Fibroblast of skin of back (primary cell): ENCODE measurements around the gene SETD6.

Experiments used
- DNase-seq: peaks from one replicate; pipeline ENCODE4 v3.0.0-alpha.2; 2013

SETD6 gene

DNA sequence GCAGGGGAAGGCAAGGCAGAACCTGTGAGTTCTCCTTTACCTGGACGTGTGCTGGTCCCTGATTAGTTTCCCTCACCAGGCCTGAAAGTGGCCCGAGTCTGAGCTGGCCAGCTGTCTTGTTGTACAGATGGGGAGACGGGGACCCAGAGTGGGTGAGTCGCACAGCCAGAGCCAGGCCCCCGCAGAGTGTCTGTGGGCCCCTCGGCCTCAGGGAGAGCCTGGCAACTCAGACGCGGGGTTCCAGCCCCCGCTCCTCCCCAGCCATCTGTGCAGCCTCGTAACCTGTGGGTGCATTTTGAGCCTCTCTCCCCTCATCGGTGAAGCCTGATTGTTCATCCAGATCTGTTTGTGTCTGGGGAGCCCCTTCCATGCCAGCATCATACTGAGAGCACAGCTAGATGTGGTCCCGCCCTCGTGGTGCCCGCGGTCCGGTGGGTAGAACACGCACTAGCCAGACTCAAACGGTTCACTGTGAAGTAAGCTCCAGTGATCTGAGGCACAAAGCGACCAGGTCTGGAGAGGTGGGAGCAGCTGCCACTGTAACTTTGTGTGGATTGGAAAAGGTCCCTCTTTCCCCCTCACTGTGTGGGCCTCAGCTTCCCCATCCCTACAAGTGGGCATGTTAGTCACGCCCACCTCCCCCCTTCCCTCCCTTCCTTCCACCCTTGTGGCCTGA, 21.4 kb upstream of the SETD6 start:
- no peak for DNase-seq

DNA sequence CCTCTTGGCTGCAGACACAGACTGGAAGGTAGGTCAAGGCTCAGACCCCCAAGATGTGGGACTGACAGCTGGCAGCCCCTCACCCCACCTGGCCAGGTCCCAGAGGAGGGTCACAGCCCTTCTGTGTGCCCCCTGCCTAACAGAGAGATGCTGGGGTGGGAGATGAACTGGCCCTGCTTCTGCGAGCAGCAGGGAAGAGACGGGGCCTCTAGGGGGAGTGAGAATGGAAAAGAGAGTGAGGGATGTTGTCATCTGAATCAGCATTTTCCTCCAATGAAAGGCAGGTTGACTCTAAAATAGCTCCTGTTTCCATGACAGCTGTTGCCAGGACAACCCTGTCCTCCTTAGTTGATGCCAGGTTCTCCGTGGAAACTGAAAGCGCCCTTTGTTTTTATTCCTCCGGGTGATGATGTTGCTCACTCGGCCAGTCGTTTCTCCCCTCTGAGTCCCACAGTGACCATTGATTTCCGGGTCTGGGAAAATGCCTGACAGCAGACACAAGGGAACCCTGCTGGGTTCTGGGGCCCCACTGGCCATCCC, 20.3 kb upstream of the SETD6 start:
- DNase-seq, result peak; percentile 95

GRCh38 chr16:58495521-58496331, 19.6 kb upstream of the SETD6 start:
- no peak for DNase-seq

DNA sequence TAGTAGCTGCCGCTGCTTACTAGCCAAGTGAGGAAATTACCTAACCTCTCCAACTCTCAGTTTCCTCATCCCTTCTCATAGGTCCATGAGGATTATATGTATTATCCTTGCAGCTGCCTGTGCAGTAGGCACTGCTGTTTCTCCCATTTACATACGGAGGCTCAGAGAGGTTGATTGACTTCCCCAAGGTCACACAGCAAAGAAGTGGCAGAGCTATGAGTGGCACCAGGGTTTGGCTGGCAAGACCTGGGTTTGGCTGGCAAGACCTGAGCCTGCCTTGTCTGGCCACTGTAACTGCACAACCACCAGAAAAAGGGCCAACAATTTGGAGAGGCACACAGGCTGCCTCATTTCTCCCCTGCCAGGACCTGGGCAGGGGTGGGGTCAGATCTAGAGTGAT, 17.8 kb upstream of the SETD6 start:
- no peak for DNase-seq

DNA sequence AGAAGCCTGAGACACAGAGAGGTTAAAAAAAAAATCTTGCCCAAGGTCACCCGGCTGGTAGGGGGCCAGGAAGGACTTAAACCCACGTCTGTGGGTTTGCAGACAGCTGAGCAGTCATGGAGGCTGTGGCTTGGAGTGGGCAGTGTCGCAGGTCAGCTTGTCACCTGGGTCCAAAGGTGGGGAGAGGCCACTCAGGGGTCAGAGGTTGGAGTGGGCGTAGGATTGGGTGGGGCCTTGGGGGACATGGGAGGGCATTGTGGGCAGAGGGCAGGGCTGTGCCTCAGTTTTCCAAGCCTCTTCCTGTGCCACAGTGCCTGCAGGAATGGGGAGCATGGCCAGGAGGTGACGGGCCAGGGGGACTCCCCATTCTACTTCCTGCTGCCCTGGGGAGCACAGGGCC, 17.4 kb upstream of the SETD6 start:
- no peak for DNase-seq

DNA sequence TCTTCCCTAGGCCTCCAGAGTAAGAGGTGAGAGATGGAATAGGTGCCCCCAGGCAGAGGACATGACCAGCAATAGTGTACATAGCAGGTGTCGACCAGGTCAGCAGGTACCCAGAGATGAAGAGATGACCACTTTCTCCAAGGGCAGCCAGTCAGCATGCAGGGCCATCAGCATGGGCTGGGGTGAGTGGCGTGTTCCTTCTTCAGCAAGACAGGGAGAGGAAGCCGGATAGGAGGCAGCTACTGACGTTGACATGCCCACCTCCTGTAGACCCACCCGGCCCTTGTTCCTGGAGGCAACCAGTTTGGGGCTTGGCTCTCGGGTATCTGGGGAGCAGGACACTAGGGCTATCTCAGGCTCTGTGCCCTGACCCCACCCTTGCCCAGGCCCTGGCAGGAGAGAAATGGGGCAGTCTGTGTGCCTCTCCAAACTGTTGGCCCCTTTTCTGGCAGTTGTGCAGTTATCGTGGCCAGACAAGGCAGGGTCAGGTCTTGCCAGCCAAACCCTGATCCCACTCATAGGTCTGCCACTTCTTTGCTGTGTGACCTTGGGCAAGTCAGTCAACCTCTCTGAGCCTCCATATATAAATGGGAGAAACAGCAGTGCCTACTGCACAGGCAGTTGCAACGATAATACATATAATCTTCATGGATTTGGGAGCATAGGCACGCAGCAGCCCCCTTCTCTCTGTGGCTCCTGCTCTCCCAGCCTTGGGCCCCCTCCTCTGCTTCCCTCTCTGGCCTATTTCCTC, 16.8 kb upstream of the SETD6 start:
- DNase-seq, result no peak

- DNase-seq, result no peak
Observed at GRCh38 chr16:58499092-58499511, 16.2 kb upstream of the SETD6 start.

GRCh38 chr16:58499615-58500351, 15.5 kb upstream of the SETD6 start, which contains the start of gene NDRG4:
TSS of gene NDRG4 (plus strand) at chr16:58500143. CDS start at chr16:58500249, 106 bp downstream.
- peak; percentile 85 for DNase-seq

DNA sequence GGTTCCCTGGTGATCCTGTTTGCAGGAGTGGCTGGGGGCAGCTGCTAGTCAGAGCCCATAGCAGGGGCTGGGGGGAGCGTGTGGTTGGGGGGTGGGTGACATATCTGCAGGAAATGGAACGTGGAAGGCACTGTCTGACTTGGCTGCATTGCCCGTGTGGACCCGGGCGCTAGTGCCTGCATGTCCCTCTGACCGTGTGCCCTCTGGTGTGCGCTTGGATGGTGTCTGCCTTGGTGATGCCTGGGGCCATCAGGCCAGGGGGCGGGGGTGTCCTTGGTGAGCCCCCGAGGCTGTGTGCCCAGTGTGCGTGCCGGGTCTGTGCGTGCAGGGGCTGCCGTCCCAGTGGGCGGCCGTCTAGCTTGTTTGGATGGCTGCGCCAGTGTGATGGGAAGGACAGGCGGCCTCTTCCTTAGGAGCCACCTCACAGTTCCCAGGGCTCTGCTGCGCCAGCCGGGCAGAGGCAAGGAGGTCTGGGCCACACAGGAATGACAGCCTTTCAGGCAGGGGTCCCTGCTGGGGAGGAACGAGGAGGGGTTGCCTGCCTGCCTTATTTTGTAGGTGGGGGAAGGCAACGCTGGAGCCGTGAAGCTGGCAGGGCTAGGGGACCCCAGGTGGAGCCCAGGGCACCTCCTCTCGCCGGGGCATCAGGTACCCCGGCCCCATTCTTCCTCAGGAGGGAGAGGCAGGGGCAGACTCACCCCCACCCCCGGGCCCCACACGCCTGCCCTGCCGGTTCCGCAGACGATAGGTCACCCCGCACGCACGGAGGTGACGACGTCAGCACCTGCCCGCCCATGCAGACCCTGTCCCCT, 14.7 kb upstream of the SETD6 start:
- no peak for DNase-seq

DNA sequence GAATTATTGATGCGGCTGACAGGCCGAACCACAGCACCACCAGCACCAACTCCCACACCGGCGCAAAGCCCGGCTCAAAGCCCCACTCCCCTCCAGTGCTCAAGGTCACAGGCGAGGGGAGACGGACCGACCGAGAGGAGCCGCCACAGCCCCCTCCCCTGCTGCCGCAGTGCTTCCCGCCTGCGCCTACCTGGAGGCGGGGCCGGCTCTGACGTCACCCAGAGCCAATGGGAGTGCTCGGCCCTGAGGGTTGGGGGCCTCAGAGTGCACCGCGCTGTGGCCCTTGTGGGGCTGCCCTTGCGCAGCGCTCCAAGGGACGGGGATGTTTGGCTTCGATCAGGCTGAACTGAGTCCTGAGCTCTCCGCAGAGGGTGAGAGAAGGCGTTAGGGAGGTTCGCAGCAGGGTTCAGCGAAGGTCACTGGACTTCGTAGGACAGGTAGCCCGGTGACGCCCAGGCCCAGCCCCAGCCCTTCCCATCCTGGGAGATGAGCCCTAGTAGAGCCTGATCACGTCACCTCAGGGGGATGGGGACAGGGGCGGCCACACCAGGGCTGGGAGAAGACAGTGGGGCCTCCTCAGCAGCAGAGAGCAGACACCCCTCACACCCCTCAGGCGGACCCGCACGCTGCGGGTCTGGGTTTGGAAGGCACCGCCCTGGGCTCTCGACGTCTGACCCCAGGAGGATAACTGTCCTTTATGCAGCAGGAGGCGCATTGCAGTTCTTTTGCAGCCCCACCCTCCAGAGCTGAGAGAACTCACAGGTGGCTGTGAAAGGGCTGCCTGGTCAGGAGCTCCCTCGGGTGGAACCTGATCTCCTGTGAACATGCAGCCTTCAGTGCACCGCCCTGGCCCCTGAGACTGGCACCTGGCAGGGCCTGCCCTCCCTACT, 13.8 kb upstream of the SETD6 start:
- no peak for DNase-seq

GRCh38 chr16:58502217-58502921, 12.9 kb upstream of the SETD6 start:
- no peak for DNase-seq

DNA sequence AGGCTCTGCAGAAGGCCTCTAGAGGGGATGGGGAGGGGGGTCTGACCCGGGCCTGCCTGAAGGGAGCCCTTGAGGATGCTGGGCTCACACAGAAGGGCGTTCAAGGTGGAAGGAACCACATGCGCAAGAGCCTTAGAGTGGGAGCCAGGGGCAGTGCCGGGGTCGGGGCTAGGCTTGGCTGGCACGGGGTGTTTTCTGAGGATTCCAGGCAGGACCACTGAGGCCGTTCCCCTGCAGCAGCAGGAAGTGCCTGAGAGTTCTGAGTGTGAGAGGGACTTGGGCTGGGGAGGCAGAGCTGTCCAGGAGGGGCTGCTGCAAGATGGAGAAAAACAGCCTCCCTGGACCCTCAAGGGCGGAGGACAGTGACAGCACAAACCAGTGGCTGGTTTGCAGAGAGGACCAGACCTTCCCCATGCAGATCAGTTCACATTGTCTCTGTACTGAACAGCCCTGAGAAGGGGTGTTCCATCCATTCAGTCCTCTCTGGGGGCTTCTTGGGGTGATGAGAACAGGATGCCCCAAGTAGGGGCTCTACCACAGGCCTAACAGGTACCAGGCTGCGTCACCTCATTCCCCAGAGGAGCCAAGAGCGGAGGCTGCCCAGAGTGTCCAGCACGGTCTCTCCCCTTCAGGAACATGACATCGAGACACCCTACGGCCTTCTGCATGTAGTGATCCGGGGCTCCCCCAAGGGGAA, 12.0 kb upstream of the SETD6 start:
- no peak for DNase-seq

DNA sequence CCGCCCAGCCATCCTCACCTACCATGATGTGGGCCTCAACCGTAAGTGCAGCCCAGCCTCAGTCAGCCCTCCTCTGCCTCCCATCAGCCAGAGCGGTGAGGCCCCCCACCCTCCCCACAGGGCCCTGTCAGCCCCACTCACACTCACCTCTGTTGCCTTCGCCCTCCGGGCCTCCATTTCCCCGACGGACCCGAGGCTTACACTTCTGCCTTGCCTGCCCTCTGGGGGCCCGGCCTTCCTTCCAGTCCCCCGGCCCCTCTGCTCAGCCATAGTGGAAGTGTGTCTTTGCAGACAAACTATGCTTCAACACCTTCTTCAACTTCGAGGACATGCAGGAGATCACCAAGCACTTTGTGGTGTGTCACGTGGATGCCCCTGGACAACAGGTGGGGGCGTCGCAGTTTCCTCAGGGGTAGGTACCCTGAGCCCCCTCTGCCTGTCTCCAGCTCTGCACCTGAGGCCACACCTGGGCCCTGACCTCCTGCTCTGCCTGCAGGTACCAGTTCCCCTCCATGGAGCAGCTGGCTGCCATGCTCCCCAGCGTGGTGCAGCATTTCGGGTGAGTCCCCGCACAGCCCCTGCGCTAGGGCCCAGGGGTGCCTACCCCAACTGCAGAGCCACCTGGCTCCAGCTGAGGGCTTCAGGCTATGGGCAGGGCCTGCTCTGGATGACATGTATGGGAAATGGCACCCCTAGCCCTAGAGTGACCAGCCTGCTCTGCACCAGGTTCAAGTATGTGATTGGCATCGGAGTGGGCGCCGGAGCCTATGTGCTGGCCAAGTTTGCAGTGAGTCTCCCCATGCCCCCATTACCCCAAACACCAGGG, 11.2 kb upstream of the SETD6 start:
- DNase-seq, result no peak

- no peak for DNase-seq
Observed at GRCh38 chr16:58506241-58507194, 8.8 kb upstream of the SETD6 start.

DNA sequence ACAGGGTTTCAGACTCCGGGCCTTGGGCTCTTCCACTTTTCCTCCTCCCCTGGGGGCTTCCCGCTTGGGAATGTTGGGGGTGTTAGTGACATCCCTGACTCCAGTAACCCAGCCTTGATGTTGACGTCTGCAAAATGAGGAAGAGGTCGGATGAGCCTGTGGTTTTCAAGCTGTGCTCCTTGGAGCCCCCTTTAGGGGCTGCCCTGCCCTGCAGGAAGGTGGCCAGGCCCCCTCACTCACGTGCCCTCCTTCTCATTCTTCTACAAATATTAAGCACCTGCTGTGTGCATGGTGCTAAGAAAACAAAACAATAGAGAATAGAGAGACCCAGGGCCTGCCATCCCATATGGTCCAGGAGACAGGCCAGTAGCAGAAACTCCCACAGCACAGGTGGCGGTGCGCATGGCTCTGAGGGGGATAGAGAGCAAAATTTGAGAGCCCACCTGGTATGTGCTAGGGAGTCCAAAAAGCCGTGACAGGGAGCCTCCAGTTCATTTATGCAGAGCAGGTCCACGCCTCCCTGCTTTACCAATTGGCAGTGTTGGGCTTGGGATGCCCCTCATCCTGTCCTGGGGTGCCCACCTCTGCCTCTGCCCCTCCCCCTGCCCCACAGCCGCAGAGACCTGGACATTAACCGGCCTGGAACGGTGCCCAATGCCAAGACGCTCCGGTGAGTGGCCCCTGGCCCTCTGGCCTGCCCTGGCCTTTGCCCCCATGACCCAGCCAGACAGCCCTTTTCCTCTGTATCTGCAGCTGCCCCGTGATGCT, 7.9 kb upstream of the SETD6 start:
- no peak for DNase-seq
